ENCODE data around the gene PARD6G. TPM values are rescaled to one million over a fixed set of nuclear protein-coding genes. Genes with fewer than 3 reads are reported as not detected.
A peak's percentile ranks its signal among the peaks of the same experiment; 100 is the strongest.
"Not testable (repeated sequence)": the region's sequence is repeated elsewhere in the genome, so short reads cannot be mapped to it uniquely, and the experiment has no call there.

Gene PARD6G, protein sequence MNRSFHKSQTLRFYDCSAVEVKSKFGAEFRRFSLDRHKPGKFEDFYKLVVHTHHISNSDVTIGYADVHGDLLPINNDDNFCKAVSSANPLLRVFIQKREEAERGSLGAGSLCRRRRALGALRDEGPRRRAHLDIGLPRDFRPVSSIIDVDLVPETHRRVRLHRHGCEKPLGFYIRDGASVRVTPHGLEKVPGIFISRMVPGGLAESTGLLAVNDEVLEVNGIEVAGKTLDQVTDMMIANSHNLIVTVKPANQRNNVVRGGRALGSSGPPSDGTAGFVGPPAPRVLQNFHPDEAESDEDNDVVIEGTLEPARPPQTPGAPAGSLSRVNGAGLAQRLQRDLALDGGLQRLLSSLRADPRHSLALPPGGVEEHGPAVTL
- 6.2 TPM for polyA plus RNA-seq (2013, experiment 1 of 2)
- polyA plus RNA-seq (2013, experiment 2 of 2): 7.1 TPM

DNA sequence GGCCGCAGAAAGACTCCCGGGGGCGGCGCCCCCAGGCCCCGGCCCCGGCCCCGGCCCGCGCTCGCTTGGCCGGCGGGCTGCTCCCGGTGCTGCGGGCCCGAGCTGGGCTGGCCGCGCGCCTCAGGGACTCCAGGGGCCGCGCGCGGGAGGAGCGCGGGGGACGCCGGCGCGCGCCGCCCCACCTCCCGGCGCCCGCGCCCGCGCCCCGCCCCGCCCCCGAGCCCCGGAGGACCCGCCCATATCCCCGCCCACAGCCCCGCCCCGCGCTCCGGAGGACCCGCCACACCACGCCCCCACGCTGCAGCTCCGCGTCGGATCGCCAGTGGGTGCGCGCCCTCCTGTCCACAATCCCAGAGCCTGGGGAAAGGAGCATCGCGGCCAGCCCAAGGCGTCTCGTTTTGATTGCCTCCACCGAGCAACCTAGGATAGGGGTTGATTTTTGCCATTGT lies at the start of gene PARD6G:
Gene PARD6G (minus strand): TSS at position 122 of the 449 bp plus-strand sequence. CDS start 166 bp downstream, outside the sequence.
- Histone ChIP-seq H3K4ac (ENCODE audit: low read depth in 1 of 2, low read length in 2 of 2) (no peak within 1 kb of the TSS), H2BK120ac (ENCODE audit: low read depth, low read length) (peak within 1 kb of the TSS; percentile 78), H3K23ac (ENCODE audit: low read length in 2 of 2) (no peak within 1 kb of the TSS), H2AK5ac (ENCODE audit: low read length, severe bottlenecking) (no peak within 1 kb of the TSS), H3K9me3 (ENCODE audit: control insufficient read depth, low read length) (no peaks in the 10 kb centered on the region), H4K91ac (ENCODE audit: low read length) (no peak within 1 kb of the TSS), H2BK15ac (ENCODE audit: low read depth, poor library complexity, severe bottlenecking) (peak within 1 kb of the TSS; percentile 60), H3K18ac (ENCODE audit: low read depth in 1 of 2, low read length in 2 of 2) (peak within 1 kb of the TSS in 1 of 2 experiments; percentile 76), H4K8ac (ENCODE audit: low read length) (no peak within 1 kb of the TSS), H2BK12ac (ENCODE audit: low read length in 2 of 2) (no peak within 1 kb of the TSS), H3K4me1 (ENCODE audit: control insufficient read depth, insufficient read depth, low read depth, low read length) (peaks cover 15% of the 10 kb centered on the region), H3K14ac (ENCODE audit: low read length in 2 of 2) (no peak within 1 kb of the TSS), H3K9ac (ENCODE audit: low read length) (peak within 1 kb of the TSS; percentile 63), H3K27me3 (ENCODE audit: control insufficient read depth in 1 of 2, insufficient read depth in 1 of 2, low read length in 2 of 2) (peaks cover 0 to 26% of the 10 kb centered on the region in 2 experiments), H3K36me3 (ENCODE audit: control insufficient read depth in 1 of 2, insufficient read depth in 2 of 2, low read depth in 1 of 2, low read length in 2 of 2) (no peaks in the 10 kb centered on the region), H3K4me3 (ENCODE audit: insufficient read depth in 1 of 2, low read depth in 1 of 2, low read length in 2 of 2) (peak within 1 kb of the TSS; percentile 74 to 77), H3K27ac (ENCODE audit: low read length, poor library complexity, severe bottlenecking) (no peak within 1 kb of the TSS), H3K79me1 (replicated peaks; ENCODE audit: low read length, poor library complexity, severe bottlenecking) (peaks cover 5% of the 10 kb centered on the region), H2AFZ (ENCODE audit: low read depth, low read length) (no peak within 1 kb of the TSS), H3K4me2 (ENCODE audit: low read length, poor library complexity, severe bottlenecking) (peak within 1 kb of the TSS; percentile 89), H2BK5ac (ENCODE audit: low read depth, low read length, poor library complexity, severe bottlenecking) (no peak within 1 kb of the TSS)
- WGBS: 0% methylated on average over 17 of the region's 60 CpGs
- peak; percentile 77 for DNase-seq

DNA sequence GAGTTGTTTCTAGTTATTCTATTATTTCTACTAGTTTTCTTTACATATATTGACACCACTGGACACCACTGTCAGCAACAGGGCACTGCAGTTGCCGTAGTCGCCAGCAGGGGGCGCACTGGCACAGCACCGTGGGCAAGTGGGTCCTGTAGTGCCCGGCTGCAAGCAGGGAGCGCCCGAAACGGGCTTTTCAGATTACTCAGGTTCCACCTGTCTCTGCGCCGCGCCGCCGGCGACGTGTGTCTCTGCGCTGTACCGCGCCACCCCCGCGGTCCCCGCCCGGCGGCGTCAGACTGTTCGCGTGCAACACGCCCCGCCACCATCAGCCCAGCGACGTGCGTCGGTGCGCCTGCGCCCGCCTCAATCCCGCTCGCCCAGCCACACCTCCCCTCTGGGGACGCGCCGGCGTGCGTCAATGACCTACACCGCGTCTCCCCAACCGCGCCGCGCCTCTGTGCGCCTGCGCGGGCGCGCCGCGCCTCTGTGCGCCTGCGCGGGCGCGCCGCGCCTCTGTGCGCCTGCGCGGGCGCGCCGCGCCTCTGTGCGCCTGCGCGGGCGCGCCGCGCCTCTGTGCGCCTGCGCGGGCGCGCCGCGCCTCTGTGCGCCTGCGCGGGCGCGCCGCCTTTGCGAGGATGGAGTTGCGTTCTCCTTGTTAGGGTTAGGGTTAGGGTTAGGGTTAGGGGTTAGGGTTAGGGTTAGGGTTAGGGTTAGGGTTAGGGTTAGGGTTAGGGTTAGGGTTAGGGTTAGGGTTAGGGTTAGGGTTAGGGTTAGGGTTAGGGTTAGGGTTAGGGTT lies 15.1 kb upstream of the PARD6G start:
- H3K14ac ChIP-seq (ENCODE audit: low read length in 2 of 2); H2BK15ac ChIP-seq (ENCODE audit: low read depth, poor library complexity, severe bottlenecking); H4K91ac ChIP-seq (ENCODE audit: low read length); H4K8ac ChIP-seq (ENCODE audit: low read length); H3K9me3 ChIP-seq (ENCODE audit: control insufficient read depth, low read length); H3K4me3 ChIP-seq (ENCODE audit: insufficient read depth in 1 of 2, low read depth in 1 of 2, low read length in 2 of 2); H3K27ac ChIP-seq (ENCODE audit: low read length, poor library complexity, severe bottlenecking); H3K27me3 ChIP-seq (ENCODE audit: control insufficient read depth in 1 of 2, insufficient read depth in 1 of 2, low read length in 2 of 2); H2BK12ac ChIP-seq (ENCODE audit: low read length in 2 of 2); H3K9ac ChIP-seq (ENCODE audit: low read length); H3K4me2 ChIP-seq (ENCODE audit: low read length, poor library complexity, severe bottlenecking); H3K4me1 ChIP-seq (ENCODE audit: control insufficient read depth, insufficient read depth, low read depth, low read length); H2AK5ac ChIP-seq (ENCODE audit: low read length, severe bottlenecking); H2BK5ac ChIP-seq (ENCODE audit: low read depth, low read length, poor library complexity, severe bottlenecking); H3K79me1 ChIP-seq (replicated peaks; ENCODE audit: low read length, poor library complexity, severe bottlenecking); H3K36me3 ChIP-seq (ENCODE audit: control insufficient read depth in 1 of 2, insufficient read depth in 2 of 2, low read depth in 1 of 2, low read length in 2 of 2); H3K18ac ChIP-seq (ENCODE audit: low read depth in 1 of 2, low read length in 2 of 2); H3K4ac ChIP-seq (ENCODE audit: low read depth in 1 of 2, low read length in 2 of 2); H2BK120ac ChIP-seq (ENCODE audit: low read depth, low read length); DNase-seq; H3K23ac ChIP-seq (ENCODE audit: low read length in 2 of 2); H2AFZ ChIP-seq (ENCODE audit: low read depth, low read length): not testable (repeated sequence)
- WGBS: 80% methylated on average over 19 of the region's 91 CpGs

DNA sequence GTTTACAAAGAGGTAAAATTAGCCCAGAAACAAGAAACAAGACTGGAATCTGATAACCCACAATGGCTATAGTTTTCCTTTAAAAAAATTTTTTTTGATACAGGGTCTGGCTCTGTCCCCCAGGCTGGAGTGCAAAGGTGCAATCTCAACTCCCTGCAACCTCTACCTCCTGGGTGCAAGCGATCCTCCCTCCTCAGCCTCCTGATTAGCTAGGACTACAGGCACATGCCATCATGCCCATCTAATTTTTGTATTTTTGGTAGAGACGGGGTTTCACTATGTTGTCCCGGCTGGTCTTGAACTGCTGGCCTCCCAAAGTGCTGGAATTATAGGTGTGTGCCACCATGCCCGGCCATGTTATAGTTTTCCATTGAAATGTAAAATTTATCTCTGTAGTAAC lies 12.3 kb upstream of the PARD6G start:
- DNase-seq: no peak
- Histone ChIP-seq H3K27ac (ENCODE audit: low read length, poor library complexity, severe bottlenecking) (no peak overlapping the region), H2AK5ac (ENCODE audit: low read length, severe bottlenecking) (no peak overlapping the region), H3K4ac (ENCODE audit: low read depth in 1 of 2, low read length in 2 of 2) (no peak overlapping the region), H3K14ac (ENCODE audit: low read length in 2 of 2) (no peak overlapping the region), H3K9ac (ENCODE audit: low read length) (no peak overlapping the region), H3K36me3 (ENCODE audit: control insufficient read depth in 1 of 2, insufficient read depth in 2 of 2, low read depth in 1 of 2, low read length in 2 of 2) (no peaks in the 10 kb centered on the region), H3K79me1 (replicated peaks; ENCODE audit: low read length, poor library complexity, severe bottlenecking) (no peaks in the 10 kb centered on the region), H4K8ac (ENCODE audit: low read length) (no peak overlapping the region), H2BK120ac (ENCODE audit: low read depth, low read length) (no peak overlapping the region), H2BK5ac (ENCODE audit: low read depth, low read length, poor library complexity, severe bottlenecking) (no peak overlapping the region), H2BK12ac (ENCODE audit: low read length in 2 of 2) (no peak overlapping the region), H3K23ac (ENCODE audit: low read length in 2 of 2) (no peak overlapping the region), H3K4me3 (ENCODE audit: insufficient read depth in 1 of 2, low read depth in 1 of 2, low read length in 2 of 2) (no peak overlapping the region), H3K4me2 (ENCODE audit: low read length, poor library complexity, severe bottlenecking) (no peak overlapping the region), H4K91ac (ENCODE audit: low read length) (no peak overlapping the region), H3K4me1 (ENCODE audit: control insufficient read depth, insufficient read depth, low read depth, low read length) (no peaks in the 10 kb centered on the region), H2BK15ac (ENCODE audit: low read depth, poor library complexity, severe bottlenecking) (no peak overlapping the region), H2AFZ (ENCODE audit: low read depth, low read length) (no peak overlapping the region), H3K18ac (ENCODE audit: low read depth in 1 of 2, low read length in 2 of 2) (no peak overlapping the region), H3K9me3 (ENCODE audit: control insufficient read depth, low read length) (no peaks in the 10 kb centered on the region), H3K27me3 (ENCODE audit: control insufficient read depth in 1 of 2, insufficient read depth in 1 of 2, low read length in 2 of 2) (peaks cover 0 to 7% of the 10 kb centered on the region in 2 experiments)
- 92% methylated on average over 2 of the region's 4 CpGs for WGBS

DNA sequence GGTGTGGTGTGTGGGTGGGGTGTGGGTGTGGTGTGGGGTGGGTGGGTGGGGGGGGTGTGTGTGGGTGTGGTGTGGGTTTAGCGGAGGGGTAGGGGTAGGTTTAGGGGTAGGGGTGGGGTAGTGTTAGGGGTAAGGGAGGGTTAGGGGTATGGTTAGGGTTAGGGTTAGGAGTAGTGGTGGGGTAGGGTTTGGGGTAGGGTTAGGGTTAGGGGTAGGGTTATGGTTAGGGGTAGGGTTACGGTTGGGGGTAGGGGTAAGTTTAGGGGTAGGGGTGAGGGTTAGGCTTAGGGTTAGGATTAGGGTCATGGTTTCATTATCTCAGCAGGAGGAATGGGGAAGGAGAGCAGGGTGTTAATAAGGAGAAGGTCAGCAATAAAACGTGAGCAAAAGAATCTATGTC lies 11.3 kb upstream of the PARD6G start:
- Histone ChIP-seq H3K27ac (ENCODE audit: low read length, poor library complexity, severe bottlenecking) (no peak overlapping the region), H3K4ac (ENCODE audit: low read depth in 1 of 2, low read length in 2 of 2) (no peak overlapping the region), H3K36me3 (ENCODE audit: control insufficient read depth in 1 of 2, insufficient read depth in 2 of 2, low read depth in 1 of 2, low read length in 2 of 2) (no peaks in the 10 kb centered on the region), H2AK5ac (ENCODE audit: low read length, severe bottlenecking) (no peak overlapping the region), H2BK120ac (ENCODE audit: low read depth, low read length) (no peak overlapping the region), H3K4me3 (ENCODE audit: insufficient read depth in 1 of 2, low read depth in 1 of 2, low read length in 2 of 2) (no peak overlapping the region), H3K14ac (ENCODE audit: low read length in 2 of 2) (no peak overlapping the region), H2BK12ac (ENCODE audit: low read length in 2 of 2) (no peak overlapping the region), H3K9ac (ENCODE audit: low read length) (no peak overlapping the region), H3K23ac (ENCODE audit: low read length in 2 of 2) (no peak overlapping the region), H3K27me3 (ENCODE audit: control insufficient read depth in 1 of 2, insufficient read depth in 1 of 2, low read length in 2 of 2) (peaks cover 0 to 7% of the 10 kb centered on the region in 2 experiments), H3K9me3 (ENCODE audit: control insufficient read depth, low read length) (no peaks in the 10 kb centered on the region), H2BK15ac (ENCODE audit: low read depth, poor library complexity, severe bottlenecking) (no peak overlapping the region), H2AFZ (ENCODE audit: low read depth, low read length) (no peak overlapping the region), H3K18ac (ENCODE audit: low read depth in 1 of 2, low read length in 2 of 2) (no peak overlapping the region), H3K4me2 (ENCODE audit: low read length, poor library complexity, severe bottlenecking) (no peak overlapping the region), H4K91ac (ENCODE audit: low read length) (no peak overlapping the region), H3K4me1 (ENCODE audit: control insufficient read depth, insufficient read depth, low read depth, low read length) (no peaks in the 10 kb centered on the region), H4K8ac (ENCODE audit: low read length) (no peak overlapping the region), H2BK5ac (ENCODE audit: low read depth, low read length, poor library complexity, severe bottlenecking) (no peak overlapping the region), H3K79me1 (replicated peaks; ENCODE audit: low read length, poor library complexity, severe bottlenecking) (no peaks in the 10 kb centered on the region)
- no peak for DNase-seq
- 100% methylated on average over 2 of the region's 3 CpGs for WGBS
